Gastrocnemius medialis (tissue), 4 donors: ENCODE measurements around the gene STAP1.

Experiments used
- CTCF ChIP-seq, 5 experiments: fragments of 450-650 bp in 3 of 5; fragments of 200-600 bp in 2 of 5; sonication (generic) in 2 of 5; IDR thresholded peaks in 4 of 5; conservative IDR thresholded peaks in 1 of 5; 1 replicate in 4 of 5; 2 replicates in 1 of 5; pipeline ENCODE4 v1.5.1; 2016 to 2019; ENCODE audit warnings: antibody characterized with exemption in 5 of 5, mild to moderate bottlenecking in 3 of 5, moderate library complexity in 3 of 5
- POLR2A ChIP-seq, 2 donors: fragments of 450-650 bp; IDR thresholded peaks; one replicate each; pipeline ENCODE4 v1.6.1; 2017; ENCODE audit warnings: antibody characterized with exemption in 2 of 2, mild to moderate bottlenecking in 2 of 2, moderate library complexity in 2 of 2

GRCh38 chr4:67581208-67581857 lies 22.8 kb downstream of the STAP1 start:
- TF ChIP-seq CTCF (IDR thresholded peaks at IDR 0.05 in 4 of 5, conservative IDR thresholded peaks at IDR 0.05 in 1 of 5), result no peak
- no peak for TF ChIP-seq POLR2A (IDR thresholded peaks at IDR 0.05)
